ENCODE data around the gene TNFRSF12A. TPM values are rescaled to one million over a fixed set of nuclear protein-coding genes. Genes with fewer than 3 reads are reported as not detected.
A peak's percentile ranks its signal among the peaks of the same experiment; 100 is the strongest.
"Not testable (repeated sequence)": the region's sequence is repeated elsewhere in the genome, so short reads cannot be mapped to it uniquely, and the experiment has no call there.

TNFRSF12A gene
- polyA plus RNA-seq, 2 of the 4 experiments (the other 2 are of a cell fraction) = 111 to 314 TPM

DNA sequence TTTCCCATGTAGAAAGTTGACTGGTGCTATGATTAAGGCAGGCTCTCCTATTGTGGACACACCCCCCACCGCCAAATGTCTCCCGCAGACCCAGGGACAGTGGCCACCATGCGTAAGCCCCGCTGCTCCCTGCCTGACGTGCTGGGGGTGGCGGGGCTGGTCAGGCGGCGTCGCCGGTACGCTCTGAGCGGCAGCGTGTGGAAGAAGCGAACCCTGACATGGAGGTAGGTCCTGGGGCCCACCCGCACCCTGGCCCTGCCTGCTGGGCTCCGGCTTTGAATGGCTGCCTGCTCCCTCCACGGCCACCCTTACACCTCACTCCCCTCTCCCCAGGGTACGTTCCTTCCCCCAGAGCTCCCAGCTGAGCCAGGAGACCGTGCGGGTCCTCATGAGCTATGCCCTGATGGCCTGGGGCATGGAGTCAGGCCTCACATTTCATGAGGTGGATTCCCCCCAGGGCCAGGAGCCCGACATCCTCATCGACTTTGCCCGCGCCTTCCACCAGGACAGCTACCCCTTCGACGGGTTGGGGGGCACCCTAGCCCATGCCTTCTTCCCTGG is 29.8 kb downstream of the TNFRSF12A start:
- Histone ChIP-seq H3K4me2 (no peak overlapping the region), H3K4me1 (peaks cover 3% of the 10 kb centered on the region; the same call in 1 of the 3 replicates), H3K4me3 (no peak overlapping the region), H3K9me3 (no peaks in the 10 kb centered on the region), H3K27ac (no peak overlapping the region)
- 88% methylated on average over 13 of the region's 26 CpGs for WGBS (ENCODE audit: missing lambda C conversion rate)
- DNase-seq (ENCODE audit: low read depth in 1 of 2, low spot score in 1 of 2) = no peak
- FAIRE-seq = no peak
- TF ChIP-seq, protein P1, sequence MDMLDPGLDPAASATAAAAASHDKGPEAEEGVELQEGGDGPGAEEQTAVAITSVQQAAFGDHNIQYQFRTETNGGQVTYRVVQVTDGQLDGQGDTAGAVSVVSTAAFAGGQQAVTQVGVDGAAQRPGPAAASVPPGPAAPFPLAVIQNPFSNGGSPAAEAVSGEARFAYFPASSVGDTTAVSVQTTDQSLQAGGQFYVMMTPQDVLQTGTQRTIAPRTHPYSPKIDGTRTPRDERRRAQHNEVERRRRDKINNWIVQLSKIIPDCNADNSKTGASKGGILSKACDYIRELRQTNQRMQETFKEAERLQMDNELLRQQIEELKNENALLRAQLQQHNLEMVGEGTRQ (IDR thresholded peaks at IDR 0.05) = no peak
- ChIA-PET POLR2A (interaction anchor here (1.2 kb wide), 1 partner anchor 9 kb away, joined by 3 read pairs; no protein-coding TSS in a partner anchor), CTCF (interaction anchor here (0.8 to 6.2 kb wide), 6 partner anchors 9 to 81 kb away, joined by 4 to 104 read pairs (median 4); no protein-coding TSS in a partner anchor)
- ATAC-seq = no peak

DNA sequence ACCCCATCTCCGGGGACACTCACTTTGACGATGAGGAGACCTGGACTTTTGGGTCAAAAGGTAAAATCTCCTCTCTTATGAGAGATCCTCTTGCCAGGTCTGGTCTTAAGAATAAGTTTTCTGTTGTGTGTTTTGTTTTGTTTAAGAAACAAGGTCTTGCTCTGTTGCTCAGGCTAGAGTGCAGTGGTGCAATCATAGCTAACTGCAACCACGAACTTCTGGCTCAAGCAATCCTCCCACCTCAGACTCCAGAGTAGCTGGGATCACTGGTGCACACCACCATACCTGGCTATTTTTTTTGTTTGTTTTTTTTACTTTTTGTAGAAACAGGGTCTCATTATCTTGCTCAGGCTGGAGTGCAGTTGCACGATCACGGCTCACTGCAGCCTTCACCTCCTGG is 30.3 kb downstream of the TNFRSF12A start:
- DNase-seq (ENCODE audit: low read depth in 1 of 2, low spot score in 1 of 2) (no peak), ATAC-seq (no peak), FAIRE-seq (no peak)
- no peaks in the 10 kb centered on the region for H3K9me3 ChIP-seq
- H3K4me2 ChIP-seq = no peak overlapping the region
- peaks cover 3% of the 10 kb centered on the region; the same call in 1 of the 3 replicates for H3K4me1 ChIP-seq
- TF ChIP-seq HOXA7 (CRISPR knock-in tag; IDR thresholded peaks at IDR 0.05) (no peak), HDAC2 (IDR thresholded peaks at IDR 0.05) (no peak), EHF (CRISPR knock-in tag; IDR thresholded peaks at IDR 0.05) (no peak), FOXS1 (CRISPR knock-in tag; IDR thresholded peaks at IDR 0.05) (no peak), KDM1A (IDR thresholded peaks at IDR 0.05; ENCODE audit: low read depth) (no peak), POLR2AphosphoS2 (conservative IDR thresholded peaks at IDR 0.05; ENCODE audit: low read length) (no peak), RARB (CRISPR knock-in tag; IDR thresholded peaks at IDR 0.05) (no peak), MAFK (IDR thresholded peaks at IDR 0.05; ENCODE audit: partially characterized antibody) (no peak)
- TF ChIP-seq, protein P2, sequence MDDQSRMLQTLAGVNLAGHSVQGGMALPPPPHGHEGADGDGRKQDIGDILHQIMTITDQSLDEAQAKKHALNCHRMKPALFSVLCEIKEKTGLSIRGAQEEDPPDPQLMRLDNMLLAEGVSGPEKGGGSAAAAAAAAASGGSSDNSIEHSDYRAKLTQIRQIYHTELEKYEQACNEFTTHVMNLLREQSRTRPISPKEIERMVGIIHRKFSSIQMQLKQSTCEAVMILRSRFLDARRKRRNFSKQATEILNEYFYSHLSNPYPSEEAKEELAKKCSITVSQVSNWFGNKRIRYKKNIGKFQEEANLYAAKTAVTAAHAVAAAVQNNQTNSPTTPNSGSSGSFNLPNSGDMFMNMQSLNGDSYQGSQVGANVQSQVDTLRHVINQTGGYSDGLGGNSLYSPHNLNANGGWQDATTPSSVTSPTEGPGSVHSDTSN (IDR thresholded peaks at IDR 0.05) = no peak
- ChIA-PET POLR2A (interaction anchor here (1.2 kb wide), 1 partner anchor 8 kb away, joined by 3 read pairs; no protein-coding TSS in a partner anchor), CTCF (interaction anchor here (0.5 to 6.2 kb wide), 8 partner anchors 8 to 81 kb away, joined by 3 to 104 read pairs (median 4); no protein-coding TSS in a partner anchor)
- H3K27ac ChIP-seq = no peak overlapping the region
- no peak overlapping the region for H3K4me3 ChIP-seq
- WGBS (ENCODE audit: missing lambda C conversion rate) = 84% methylated on average over 5 of the region's 5 CpGs

DNA sequence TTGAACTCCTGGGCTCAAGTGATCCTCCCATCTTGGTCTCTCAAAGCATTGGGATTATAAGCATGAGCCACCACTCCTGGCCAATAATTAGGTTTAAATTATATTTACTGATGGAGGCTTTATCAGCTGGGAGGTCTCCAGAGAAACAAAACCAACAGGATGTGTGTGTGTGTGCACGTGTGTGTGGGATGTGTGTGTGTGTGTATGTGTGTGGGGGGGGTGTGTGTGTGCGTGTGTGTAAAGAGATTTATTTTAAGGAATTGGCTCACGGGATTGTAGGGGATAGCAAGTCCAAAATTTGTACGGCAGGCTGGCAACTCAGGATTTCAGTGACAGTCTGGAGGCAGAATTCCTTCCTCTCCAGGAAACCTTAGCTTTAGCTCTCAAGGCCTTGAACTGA is 30.8 kb downstream of the TNFRSF12A start:
- FAIRE-seq (no peak), ATAC-seq (no peak)
- POLR2A ChIA-PET = no interaction called here

DNA sequence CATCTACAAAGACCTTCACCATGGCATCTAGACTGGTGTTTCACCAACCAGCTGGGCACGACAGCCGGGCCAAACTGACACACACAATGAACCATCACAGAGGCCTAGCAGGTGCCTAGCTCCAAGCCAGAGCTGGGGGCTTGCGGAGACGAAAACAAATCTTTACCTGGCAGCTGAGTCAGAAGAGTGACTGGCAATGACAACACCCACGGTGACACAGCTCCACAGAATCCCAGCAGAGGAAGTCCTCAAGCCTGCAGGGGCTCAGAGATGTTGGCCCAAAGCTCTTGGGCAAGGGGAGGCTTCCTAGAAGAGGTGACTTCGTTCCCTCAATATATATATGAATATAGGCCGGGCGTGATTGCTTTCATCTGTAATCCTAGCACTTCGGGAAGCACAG is 31.3 kb downstream of the TNFRSF12A start:
- WGBS (ENCODE audit: missing lambda C conversion rate) = 64% methylated on average over 7 of the region's 9 CpGs
- Histone ChIP-seq H3K4me1 (peaks cover 2% of the 10 kb centered on the region; the same call in 1 of the 3 replicates), H3K4me3 (no peak overlapping the region), H3K27ac (no peak overlapping the region), H3K9me3 (no peaks in the 10 kb centered on the region), H3K4me2 (no peak overlapping the region)
- no peak for TF ChIP-seq HOXA7 (CRISPR knock-in tag; IDR thresholded peaks at IDR 0.05)
- no peak for TF ChIP-seq MAFK (IDR thresholded peaks at IDR 0.05; ENCODE audit: partially characterized antibody)
- ChIA-PET CTCF (interaction anchor here (0.8 to 6.2 kb wide), 7 partner anchors 8 to 78 kb away, joined by 3 to 104 read pairs (median 5); partner anchors contain the start of gene IL32), POLR2A (no interaction called here)
- ATAC-seq = no peak
- DNase-seq (ENCODE audit: low read depth in 1 of 2, low spot score in 1 of 2) = no peak
- no peak for FAIRE-seq

More for the DNA sequence above, 30.8 kb downstream of the TNFRSF12A start:
- CTCF ChIA-PET = interaction anchor here (0.5 to 6.2 kb wide), 8 partner anchors 8 to 80 kb away, joined by 3 to 104 read pairs (median 4); no protein-coding TSS in a partner anchor
- Histone ChIP-seq H3K4me1 (peaks cover 3% of the 10 kb centered on the region; the same call in 1 of the 3 replicates), H3K4me2 (no peak overlapping the region), H3K27ac (no peak overlapping the region), H3K9me3 (no peaks in the 10 kb centered on the region), H3K4me3 (no peak overlapping the region)
- TF ChIP-seq HDAC2 (IDR thresholded peaks at IDR 0.05) = no peak
- WGBS (ENCODE audit: missing lambda C conversion rate) = 82% methylated on average over 4 of the region's 4 CpGs
- DNase-seq (ENCODE audit: low read depth in 1 of 2, low spot score in 1 of 2) = no peak

DNA sequence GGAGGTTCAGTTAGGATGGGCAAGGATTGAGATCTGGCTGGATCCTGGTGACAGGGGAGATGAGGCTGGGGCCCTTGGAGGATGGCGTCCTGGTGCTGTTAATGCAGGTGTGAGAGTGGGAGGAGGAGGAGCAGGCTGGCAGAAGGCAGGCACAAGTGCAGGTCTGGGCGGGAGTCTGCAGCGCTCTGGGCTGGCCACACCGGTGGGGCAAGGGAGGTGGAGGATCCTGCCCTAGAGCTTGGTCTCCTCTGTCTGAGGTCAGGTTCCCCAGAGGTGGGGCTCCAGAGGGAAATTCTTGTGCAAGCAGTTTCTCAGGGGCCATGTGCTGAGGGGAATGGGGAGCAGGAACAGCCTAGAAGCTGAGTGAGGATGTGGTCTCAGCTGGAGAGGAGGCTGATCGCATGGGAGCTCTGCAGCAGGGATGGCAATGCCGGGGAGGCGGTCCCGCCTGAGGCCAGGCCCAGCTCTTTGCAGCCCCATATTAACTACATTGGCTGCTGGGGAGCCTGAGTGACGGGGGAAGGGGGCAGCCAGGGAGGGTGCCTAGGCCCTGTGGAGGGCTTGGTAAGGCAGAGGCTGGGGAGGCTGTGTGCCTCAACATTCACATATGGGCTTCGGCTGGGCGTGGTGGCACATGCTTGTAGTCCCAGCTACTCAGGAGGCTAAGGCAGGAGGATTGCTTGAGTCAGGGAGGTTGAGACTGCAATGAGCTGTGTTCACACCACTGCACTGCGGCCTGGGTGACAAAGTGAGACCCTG is 32.6 kb downstream of the TNFRSF12A start:
- H3K27ac ChIP-seq = not testable (repeated sequence)

DNA sequence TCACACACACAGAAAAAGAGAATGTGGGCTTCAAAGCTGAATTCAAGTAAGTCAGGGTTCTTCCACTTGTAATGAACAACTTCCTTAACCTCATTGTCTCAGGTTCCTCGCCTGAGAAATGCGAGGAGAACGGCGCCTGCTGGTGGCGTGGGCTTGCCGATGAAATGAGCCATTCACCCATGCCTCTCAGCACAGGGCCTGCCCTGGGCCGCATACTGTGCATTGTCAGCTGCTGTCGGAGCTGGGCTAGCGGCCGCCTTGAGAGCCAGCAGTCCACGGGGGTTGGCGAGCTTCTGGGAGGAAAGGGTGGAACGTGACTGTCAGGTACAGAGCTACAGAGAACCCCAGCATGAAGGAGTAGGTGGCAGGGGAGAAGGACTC is 33.2 kb downstream of the TNFRSF12A start:
- CTCF ChIA-PET; H3K9me3 ChIP-seq; H3K27ac ChIP-seq; H3K4me2 ChIP-seq; DNase-seq (ENCODE audit: low read depth in 1 of 2, low spot score in 1 of 2); FAIRE-seq; POLR2A ChIA-PET; H3K4me1 ChIP-seq; H3K4me3 ChIP-seq: not testable (repeated sequence)
- ATAC-seq = 0 out of 6 replicates have a peak, but pooled peaks of 1 of the 2 experiments have one; percentile 8
- WGBS (ENCODE audit: missing lambda C conversion rate) = 91% methylated on average over 9 of the region's 13 CpGs

More for the DNA sequence above, 32.6 kb downstream of the TNFRSF12A start:
- H3K4me3 ChIP-seq; ATAC-seq; H3K9me3 ChIP-seq; DNase-seq (ENCODE audit: low read depth in 1 of 2, low spot score in 1 of 2); H3K4me1 ChIP-seq; H3K4me2 ChIP-seq; FAIRE-seq; POLR2A ChIA-PET: not testable (repeated sequence)
- WGBS (ENCODE audit: missing lambda C conversion rate) = 81% methylated on average over 11 of the region's 12 CpGs
- CTCF ChIA-PET = interaction anchor here (6.2 kb wide), 1 partner anchor 21 kb away, joined by 104 read pairs; no protein-coding TSS in a partner anchor
